Mesenteric fat pad (tissue), 1 donor: Measurements from ENCODE around the gene ERICH3. TPM values are rescaled to one million over a fixed set of nuclear protein-coding genes. Genes with fewer than 3 reads are reported as not detected.
"Not testable (repeated sequence)": the region's sequence is repeated elsewhere in the genome, so short reads cannot be mapped to it uniquely, and the experiment has no call there.

Source experiments
- DNase-seq: peaks from one replicate; pipeline ENCODE4 v3.0.0-alpha.2; 2020; ENCODE audit warnings: low spot score
- total RNA-seq: library from RNA; stranded (reverse); fragmentation: NEBNext Ultra II Directional; extraction: Animal tissue kit (Norgen Biotek cat#: 25700); gene quantifications from one replicate; pipeline ENCODE4 v1.2.1, GENCODE V29; 2021
- donor health status: DM: yes; HTN: yes; CAD: no.

ERICH3 gene
- total RNA-seq, 1 donor from 2014 or later = not detected

- DNase-seq = no peak
Observed at GRCh38 chr1:74679811-74680210, 6.2 kb upstream of the ERICH3 start.

GRCh38 chr1:74677926-74678325 is 4.3 kb upstream of the ERICH3 start:
- DNase-seq = no peak

GRCh38 chr1:74674278-74675048 is 871 bp upstream of the ERICH3 start:
- DNase-seq = no peak

GRCh38 chr1:74670866-74671265 is 2.7 kb downstream of the ERICH3 start:
- not testable (repeated sequence) for DNase-seq

GRCh38 chr1:74654708-74655107 is 18.9 kb downstream of the ERICH3 start:
- DNase-seq = no peak

- DNase-seq = no peak
Observed at GRCh38 chr1:74652711-74653139, 20.9 kb downstream of the ERICH3 start.

- DNase-seq = no peak
Observed at GRCh38 chr1:74650561-74650960, 23.0 kb downstream of the ERICH3 start.

- DNase-seq = no peak
Observed at GRCh38 chr1:74641876-74642275, 31.7 kb downstream of the ERICH3 start.

- no peak for DNase-seq
Observed at GRCh38 chr1:74641161-74641560, 32.4 kb downstream of the ERICH3 start.

- DNase-seq = no peak
Observed at GRCh38 chr1:74637296-74637695, 36.3 kb downstream of the ERICH3 start.

GRCh38 chr1:74629283-74629682 is 44.3 kb downstream of the ERICH3 start:
- no peak for DNase-seq

GRCh38 chr1:74623716-74624115 is 49.9 kb downstream of the ERICH3 start:
- DNase-seq = no peak

- no peak for DNase-seq
Observed at GRCh38 chr1:74620242-74620641, 53.4 kb downstream of the ERICH3 start.

GRCh38 chr1:74618974-74619373 is 54.6 kb downstream of the ERICH3 start:
- no peak for DNase-seq

GRCh38 chr1:74613894-74614293 is 59.7 kb downstream of the ERICH3 start:
- DNase-seq = no peak

- no peak for DNase-seq
Observed at GRCh38 chr1:74611887-74612286, 61.7 kb downstream of the ERICH3 start.

- no peak for DNase-seq
Observed at GRCh38 chr1:74610961-74611360, 62.6 kb downstream of the ERICH3 start.

GRCh38 chr1:74609810-74610371 is 63.7 kb downstream of the ERICH3 start:
- DNase-seq = no peak

GRCh38 chr1:74596717-74597116 is 76.9 kb downstream of the ERICH3 start:
- DNase-seq = no peak

GRCh38 chr1:74593887-74594866 is 79.4 kb downstream of the ERICH3 start:
- no peak for DNase-seq

- DNase-seq = no peak
Observed at GRCh38 chr1:74592580-74593355, 80.8 kb downstream of the ERICH3 start.
